ENCODE data around the gene CCRL2.
"Not testable (repeated sequence)": the region's sequence is repeated elsewhere in the genome, so short reads cannot be mapped to it uniquely, and the experiment has no call there.

CCRL2 gene

DNA sequence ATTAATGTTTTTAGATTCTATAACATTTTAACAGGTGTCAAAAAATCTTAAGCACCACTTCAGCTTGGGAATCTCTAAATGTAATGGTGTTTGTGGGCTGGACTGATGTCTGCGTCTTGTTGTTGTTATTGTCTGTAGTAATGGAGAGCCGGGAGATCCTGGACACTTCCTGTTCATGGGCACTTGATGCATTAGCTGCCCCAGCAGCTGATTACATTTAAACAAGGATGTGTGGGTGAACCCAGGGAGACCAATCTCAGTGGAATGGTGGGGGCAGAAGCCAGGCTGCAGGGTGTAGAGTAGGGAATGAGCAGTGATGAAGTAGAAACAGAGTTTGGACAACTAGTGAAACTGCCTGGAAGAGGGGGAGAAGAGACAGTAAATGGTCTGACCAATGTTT lies 8.0 kb upstream of the CCRL2 start:
- TF ChIP-seq, protein P1, sequence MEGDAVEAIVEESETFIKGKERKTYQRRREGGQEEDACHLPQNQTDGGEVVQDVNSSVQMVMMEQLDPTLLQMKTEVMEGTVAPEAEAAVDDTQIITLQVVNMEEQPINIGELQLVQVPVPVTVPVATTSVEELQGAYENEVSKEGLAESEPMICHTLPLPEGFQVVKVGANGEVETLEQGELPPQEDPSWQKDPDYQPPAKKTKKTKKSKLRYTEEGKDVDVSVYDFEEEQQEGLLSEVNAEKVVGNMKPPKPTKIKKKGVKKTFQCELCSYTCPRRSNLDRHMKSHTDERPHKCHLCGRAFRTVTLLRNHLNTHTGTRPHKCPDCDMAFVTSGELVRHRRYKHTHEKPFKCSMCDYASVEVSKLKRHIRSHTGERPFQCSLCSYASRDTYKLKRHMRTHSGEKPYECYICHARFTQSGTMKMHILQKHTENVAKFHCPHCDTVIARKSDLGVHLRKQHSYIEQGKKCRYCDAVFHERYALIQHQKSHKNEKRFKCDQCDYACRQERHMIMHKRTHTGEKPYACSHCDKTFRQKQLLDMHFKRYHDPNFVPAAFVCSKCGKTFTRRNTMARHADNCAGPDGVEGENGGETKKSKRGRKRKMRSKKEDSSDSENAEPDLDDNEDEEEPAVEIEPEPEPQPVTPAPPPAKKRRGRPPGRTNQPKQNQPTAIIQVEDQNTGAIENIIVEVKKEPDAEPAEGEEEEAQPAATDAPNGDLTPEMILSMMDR (IDR thresholded peaks at IDR 0.05; ENCODE audit: low read depth, low read length): no peak
- DNase-seq (ENCODE audit: extremely low read depth, low read depth): no peak

DNA sequence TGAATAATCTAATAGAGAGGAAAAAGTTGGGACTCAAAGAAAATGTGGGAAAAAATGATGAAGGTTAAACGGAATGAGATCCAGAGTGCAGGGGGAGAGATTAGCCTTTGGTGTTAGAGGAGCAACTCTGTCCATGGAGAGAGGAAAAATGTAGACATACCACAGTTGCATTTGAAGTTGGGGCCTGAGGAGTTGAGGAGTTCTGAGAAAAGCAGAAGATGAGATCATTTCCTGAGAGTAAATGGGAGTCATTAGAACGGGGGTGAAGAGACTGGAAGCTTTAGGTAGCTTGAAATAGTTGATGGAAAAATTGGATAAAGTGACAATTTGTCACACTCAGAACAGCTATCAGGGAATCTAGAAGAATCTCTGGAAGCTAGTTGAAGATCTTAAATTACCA lies 7.5 kb upstream of the CCRL2 start:
- DNase-seq (ENCODE audit: extremely low read depth, low read depth): no peak
- TF ChIP-seq, protein P1 (IDR thresholded peaks at IDR 0.05; ENCODE audit: low read depth, low read length): no peak

DNA sequence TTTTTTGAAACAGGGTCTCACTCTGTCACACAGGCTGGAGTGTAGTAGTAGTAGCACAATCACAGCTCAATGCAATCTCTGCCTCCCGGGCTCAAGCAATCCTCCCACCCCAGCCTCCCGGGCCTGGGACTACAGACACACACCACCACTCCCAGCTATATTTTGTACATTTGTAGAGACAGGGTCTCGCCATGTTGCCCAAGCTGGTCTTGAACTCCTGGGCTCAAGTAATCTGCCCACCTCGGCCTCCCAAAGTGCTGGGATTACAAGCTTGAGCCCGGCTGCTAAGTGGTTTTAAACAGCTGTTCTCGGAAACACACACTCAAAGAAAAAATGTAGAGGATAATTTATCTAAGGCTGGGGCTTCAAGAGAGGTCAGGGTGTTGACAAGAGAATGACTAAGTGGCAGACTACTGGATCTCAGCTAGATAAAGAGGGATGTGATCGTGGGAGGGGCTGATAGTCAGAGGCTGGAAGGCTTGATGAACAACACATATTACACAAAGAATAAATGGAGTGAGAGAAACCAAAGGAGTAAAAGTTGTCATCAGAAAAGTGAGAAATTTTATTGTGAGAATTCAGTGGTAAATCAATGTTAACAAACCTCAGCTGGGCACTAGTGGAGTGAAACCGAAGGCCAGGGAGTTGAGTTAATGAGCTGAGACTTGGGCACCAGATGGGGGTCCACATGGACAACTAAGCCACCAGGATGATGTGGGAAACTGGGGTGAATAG lies 6.9 kb upstream of the CCRL2 start:
- DNase-seq (ENCODE audit: extremely low read depth, low read depth): no peak
- TF ChIP-seq, protein P1 (IDR thresholded peaks at IDR 0.05; ENCODE audit: low read depth, low read length): no peak

DNA sequence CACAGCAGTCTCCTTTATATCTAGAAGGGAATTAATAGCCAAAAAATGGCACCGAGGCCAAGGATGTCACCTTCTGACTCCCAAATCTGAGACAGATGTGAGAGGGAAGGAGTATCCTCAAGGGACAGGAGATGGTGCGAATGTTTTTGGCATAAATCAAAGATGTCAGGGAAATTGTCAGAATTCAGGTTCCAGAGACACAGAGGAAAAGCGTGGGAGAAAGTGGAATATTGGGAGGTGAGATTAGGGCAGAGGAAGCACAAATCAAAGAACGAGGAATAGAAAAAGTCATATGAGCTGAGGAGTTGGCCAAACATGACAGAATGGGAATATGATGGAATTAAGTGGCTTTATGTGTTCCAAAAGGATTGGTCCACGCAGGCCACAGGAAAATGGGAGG lies 6.2 kb upstream of the CCRL2 start:
- TF ChIP-seq, protein P1 (IDR thresholded peaks at IDR 0.05; ENCODE audit: low read depth, low read length): no peak

DNA sequence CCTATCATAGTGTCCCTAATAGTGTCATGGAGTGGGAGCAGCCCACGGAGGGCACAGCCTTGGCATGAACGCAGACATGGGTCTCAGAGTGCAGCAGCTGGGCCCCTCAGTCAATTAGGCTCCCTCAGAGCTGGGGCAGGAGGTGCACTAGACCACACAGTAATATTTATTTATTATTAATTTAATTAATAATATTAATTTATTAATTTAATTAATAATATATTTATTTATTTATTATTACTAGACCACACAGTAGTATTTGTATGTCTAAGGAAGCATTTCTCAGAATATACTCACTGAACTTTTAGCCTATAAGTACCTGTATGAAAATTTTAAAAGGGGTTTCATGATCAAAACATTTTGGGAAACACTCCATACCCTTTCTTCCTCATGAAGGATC lies 5.5 kb upstream of the CCRL2 start:
- DNase-seq (ENCODE audit: extremely low read depth, low read depth): no peak
- TF ChIP-seq, protein P1 (IDR thresholded peaks at IDR 0.05; ENCODE audit: low read depth, low read length): no peak

More for the DNA sequence above, 6.2 kb upstream of the CCRL2 start:
- DNase-seq (ENCODE audit: extremely low read depth, low read depth): no peak

DNA sequence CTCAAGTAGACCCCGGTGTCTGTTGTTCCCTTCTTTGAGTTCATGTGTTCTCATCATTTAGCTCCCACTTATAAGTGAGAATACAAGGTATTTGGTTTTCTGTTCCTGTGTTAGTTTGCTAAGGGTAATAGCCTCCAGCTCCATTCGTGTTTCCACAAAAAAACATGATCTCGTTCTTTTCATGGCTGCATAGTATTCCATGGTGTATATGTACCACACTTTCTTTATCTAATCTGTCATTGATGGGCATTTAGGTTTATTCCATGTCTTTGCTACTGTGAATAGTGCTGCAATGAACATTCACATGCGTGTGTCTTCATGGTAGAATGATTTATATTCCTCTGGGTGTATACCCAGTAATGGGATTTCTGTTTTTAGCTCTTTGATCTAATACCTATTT lies 4.2 kb upstream of the CCRL2 start:
- not testable (repeated sequence) for DNase-seq (ENCODE audit: extremely low read depth, low read depth)

DNA sequence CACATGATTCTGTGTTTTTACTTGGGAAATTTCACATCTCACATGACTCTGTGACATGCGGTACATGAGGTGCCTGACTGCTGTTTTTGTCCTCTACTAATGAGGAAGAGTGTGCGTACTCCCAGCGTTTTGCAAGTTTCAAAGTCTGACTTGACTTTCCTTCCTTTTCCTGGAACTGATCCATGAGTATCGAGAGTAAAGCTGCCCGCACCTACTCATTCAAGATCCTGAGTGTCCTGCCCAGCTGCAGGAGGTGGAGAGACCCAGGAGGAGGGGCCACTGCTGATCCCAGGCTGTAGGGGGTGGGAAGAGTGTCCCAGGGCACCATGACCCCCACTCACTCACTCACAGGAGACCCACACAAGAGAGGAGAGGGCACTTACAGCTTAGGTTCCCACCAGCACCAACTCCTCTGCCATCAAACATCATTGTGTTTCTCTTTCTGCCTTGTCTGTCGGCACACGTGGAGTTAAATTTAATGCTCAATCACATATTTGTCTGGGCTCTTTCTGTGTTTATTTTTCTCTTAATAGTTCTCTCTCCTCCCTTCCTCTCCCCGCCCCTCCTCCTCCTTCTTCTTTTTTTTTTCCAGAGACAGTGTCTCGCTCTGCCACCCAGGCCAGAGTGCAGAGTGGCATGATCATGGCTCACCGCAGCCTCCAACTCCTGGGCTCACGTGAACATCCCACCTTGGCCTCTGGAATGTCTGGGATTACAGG lies 1.6 kb upstream of the CCRL2 start:
- TF ChIP-seq, protein P1 (IDR thresholded peaks at IDR 0.05; ENCODE audit: low read depth, low read length): no peak

More for the DNA sequence above, 1.6 kb upstream of the CCRL2 start:
- no peak for DNase-seq (ENCODE audit: extremely low read depth, low read depth)
